CD4-positive, alpha-beta T cell treated with Interleukin-1 beta for 1 hour (primary cell): ENCODE data around the gene SRSF8.

Experiments
- DNase-seq, 2 donors: peaks; one replicate each; pipeline ENCODE4 v3.0.0-alpha.2; 2020 to 2022

Gene SRSF8

DNA sequence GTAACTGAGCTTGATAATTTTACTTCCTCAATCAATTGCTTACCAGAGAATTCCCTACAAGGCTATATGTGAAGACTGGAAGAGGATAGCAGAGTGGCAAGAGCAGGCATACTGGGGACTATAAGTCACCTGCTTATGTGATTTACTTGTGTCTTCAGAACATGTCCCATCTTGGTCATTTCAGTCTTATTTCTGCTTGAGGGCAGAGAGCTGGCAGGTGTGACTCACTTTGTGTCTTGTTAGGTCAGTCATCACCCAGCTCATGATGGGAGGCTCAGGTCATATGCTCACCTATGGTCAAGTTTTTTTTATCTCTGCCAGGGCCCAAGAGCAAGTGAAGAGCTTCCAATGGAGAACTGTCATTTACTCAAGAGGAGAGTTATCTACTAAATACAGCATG lies 6.2 kb downstream of the SRSF8 start:
- DNase-seq, result no peak

DNA sequence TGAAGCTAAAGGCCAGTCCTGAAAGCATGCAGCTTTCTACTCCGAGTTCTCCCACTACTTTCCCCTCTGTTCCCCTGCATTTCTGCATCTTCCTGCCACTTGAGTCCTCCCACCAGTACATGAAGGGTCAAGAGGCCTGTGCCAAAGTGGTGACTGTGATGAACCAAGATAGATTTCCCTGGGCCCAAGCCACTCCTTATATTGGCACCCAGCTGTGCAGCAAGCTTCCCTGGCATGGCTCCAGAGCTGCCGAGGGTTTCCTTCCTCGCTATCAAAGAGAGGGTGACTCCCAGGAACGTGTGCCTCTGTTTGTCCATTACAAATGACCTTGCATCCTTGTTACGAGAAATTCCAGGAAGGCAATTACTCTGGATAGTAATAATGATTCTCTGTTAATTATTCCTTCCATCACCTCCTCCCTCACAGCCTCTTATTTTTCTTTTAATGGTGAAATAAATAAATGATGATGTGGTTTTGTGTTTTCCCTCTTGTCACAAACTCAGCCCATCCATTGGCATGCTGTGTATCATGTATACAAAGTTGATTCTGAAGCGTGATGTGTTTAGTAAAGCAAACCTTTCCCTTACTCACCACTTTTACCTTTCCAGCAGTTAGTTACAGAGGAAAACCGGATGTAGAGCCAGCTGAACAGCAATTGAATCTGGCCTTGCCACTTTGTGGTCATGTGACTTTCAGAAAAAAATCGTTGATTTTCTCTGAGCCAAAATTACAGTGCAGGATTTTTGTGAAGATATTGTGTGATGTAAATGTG lies 8.3 kb downstream of the SRSF8 start:
- DNase-seq, result no peak

DNA sequence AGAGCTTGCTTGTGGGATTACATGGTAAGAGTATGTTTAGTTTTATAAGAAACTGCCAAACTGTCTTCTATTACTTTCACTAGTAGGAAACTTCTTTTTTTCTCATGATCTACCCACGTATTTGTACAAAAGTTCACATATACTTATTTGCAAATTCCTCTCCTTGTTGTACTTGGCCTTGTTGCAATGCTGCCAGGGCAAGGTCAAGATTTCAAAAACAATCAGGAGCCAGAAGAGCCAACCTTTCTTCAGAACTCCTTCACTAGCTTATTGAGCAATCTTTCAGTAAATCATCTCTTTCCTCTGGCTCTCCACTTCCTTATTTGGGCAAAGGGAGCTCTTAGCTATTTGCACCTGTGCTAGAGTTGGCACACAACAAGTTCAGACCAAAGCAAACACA lies 9.7 kb downstream of the SRSF8 start:
- no peak for DNase-seq

DNA sequence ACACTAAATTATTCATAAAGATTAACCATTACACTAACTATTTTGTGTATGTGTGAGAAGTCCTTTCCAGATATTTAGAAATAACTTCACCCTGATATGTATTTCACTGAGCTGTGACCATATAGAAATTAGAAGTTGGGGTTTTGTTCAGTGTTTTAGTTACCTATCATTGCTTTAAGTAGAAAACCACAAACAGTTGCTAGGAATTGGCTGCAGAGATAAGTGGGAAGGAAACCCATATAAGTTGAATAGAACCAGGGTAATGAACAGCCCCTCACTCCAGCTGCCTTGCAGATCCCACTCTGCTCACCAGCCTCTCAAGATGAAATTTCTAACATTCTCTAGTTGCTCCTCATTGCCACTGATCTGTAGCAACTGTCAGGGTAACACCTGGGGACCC lies 10.3 kb downstream of the SRSF8 start:
- DNase-seq, result no peak

DNA sequence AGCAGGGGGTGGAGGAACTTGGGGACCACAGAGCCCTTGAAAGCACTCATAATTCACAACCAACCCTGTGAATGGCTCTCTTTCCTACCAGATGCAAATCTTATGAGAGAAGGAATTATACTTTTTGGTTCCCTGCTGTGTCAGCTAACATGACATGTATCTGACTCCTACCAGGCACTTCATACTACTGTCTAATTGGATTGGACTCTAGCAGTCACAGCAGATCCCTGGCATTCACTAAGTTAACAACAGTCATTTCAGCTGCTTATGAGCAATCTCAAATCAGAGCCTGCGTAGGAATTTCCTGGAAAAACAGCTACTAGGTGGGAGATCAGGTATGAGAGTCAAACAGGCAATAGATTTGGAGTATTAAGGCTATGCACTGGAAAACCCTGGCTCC lies 11.8 kb downstream of the SRSF8 start:
- DNase-seq, result no peak

DNA sequence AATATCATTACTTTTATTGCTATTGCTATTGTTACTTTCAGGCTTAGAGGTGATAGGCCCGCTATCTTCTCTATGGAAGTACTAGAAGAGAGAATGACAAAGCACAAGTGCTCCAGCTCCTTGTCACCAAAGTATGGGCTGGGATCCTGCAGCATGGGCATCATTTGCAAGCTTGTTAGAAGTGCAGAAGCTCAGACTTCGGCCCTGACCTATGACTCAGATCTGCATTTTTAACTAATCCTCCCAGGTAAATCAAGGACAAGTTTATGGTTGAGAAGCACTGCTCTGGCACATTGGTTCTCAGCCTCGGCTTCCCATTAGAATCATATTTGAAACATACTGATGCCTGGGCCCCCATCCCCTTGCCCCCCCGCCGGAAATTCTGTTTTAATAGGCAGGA lies 14.3 kb downstream of the SRSF8 start:
- DNase-seq, result no peak

DNA sequence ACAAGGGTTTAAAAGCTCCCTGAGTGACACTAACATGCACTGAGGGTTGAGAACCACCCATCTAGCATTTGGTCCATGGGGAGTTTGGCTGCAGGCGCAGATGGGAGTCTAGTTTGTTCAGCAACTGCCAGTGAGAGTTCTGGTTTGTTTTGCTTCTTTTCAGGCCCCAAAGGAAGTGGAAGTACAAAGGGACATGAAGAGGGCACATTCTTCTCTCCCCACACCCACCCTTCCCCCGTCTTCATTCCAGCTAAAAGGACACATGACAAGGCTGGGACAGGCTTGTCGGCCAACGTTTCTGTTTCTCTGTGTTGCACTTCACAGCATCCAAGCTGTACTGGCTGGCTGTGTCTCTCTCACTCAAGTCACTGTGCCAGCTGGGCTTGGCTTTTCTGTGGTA lies 14.7 kb downstream of the SRSF8 start:
- DNase-seq, result no peak

DNA sequence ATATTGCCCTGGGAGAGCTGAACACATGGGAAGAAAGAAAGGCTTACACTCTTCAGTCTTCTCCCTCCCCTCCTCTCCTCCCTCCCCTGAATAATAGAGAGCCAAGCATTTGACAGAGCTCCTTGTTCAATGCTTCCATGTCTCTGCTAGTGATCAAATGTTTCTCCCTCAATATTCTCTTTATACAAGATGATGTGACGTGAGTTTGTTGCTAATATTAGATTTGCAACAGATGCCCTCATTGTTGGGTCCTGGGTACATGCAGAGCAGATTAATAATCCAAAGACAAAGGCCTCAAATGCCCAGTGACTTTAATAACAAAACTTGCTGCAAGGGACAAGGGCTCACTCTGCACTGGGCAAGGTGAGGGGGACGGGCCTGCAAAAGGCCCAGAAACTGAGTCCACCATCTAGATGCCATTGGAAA lies 15.9 kb downstream of the SRSF8 start:
- DNase-seq, result no peak

DNA sequence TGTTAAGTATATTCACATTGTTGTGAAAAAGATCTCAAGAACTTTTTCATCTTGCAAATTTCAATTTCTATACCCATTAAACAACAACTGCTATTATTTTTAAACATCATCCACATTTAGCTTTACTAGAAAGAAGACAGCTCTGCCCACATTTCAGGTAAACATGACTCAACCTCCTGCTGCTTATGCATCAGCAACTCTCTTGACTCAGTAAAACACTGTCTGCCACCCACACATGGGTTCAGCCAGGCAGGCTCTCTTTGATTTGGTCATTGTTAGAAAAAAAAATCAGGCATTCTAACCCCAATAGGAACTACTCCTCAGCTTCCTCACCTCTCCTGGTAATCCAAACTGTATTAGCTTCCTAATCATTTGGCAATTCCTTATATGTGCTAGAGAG lies 17.8 kb downstream of the SRSF8 start:
- DNase-seq, result no peak

DNA sequence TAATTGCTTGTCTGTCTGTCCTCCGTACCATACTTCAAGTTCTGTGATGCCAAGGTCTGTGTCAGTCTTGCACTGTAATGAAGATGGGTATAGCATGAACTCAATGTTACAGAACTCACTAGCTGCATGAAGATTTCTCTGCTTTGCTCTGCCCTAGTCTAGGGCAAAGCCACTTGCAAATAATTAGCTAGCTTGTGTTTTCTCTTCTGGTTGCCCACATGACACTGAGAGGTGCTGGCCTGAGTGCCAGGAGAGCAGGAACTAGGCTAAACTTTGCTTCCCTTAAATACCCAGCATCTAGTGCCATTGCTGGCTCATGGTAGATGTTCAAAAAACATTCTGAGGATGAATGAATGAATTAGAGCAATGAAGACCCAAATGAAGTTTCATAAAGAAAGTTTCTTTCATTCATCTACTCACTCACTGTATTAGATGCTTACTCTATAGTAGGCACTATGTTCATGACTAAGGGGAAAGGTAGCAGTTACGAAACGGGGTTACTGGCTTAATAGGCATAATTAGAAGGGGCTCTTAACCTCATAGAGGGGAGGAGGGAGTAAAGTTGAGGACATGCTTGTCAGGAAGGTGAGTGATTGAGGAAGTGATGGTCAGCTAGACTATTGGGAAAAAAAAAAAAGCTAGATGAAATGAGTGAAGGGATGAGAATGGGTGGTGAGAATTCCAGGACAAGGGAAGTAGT lies 18.5 kb downstream of the SRSF8 start:
- no peak for DNase-seq

DNA sequence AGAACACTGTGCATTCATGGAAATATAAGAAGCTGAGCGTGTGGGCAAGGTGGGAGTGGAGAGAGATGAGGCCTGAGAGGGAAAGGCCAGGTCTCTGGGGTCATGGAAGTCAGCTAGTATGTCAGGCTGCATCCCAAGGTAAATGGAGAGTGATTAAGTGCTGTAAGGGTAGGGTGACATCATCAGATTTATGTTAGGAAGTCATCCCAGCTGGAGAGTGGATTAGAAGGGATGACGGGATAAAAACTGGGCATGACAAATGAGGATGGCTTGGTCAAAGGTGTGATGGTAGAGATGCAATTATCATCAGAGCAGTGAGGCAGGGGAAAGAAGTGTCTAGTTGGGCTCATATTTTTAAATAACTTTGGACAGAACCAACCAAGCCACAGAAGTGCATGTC lies 19.4 kb downstream of the SRSF8 start:
- no peak for DNase-seq

DNA sequence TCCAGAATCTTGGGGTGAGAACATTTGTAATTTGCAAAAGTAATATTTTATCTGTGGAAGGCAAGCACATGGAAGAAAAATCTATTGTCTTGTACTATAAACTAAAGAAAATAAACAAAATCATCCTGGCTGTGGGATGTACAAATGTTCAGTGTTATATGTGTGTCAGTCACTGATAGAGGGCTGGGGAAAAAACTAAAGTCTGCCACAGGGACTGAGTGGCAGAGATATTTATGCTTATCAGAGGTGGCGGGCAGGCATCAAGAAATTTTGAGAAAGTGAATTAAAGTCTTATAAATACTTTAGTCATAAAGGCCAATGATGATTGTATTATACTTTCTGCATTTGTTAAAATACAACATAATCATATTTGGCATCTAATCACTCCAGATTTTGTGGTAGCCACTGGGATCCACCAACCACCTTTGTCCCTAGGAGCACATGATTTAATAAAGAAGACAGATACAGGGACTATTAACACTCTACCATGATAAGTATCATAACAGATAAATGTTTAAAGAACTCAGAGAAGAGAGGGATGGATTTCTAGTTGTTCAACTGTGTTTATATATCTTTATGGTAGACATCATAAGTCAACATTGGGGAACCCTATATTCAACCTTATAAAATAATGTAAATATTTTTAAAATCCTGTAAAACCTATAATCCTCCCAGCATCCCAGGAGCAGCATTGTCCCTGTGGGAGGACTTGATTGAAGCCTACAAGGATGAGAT lies 20.3 kb downstream of the SRSF8 start:
- no peak for DNase-seq

DNA sequence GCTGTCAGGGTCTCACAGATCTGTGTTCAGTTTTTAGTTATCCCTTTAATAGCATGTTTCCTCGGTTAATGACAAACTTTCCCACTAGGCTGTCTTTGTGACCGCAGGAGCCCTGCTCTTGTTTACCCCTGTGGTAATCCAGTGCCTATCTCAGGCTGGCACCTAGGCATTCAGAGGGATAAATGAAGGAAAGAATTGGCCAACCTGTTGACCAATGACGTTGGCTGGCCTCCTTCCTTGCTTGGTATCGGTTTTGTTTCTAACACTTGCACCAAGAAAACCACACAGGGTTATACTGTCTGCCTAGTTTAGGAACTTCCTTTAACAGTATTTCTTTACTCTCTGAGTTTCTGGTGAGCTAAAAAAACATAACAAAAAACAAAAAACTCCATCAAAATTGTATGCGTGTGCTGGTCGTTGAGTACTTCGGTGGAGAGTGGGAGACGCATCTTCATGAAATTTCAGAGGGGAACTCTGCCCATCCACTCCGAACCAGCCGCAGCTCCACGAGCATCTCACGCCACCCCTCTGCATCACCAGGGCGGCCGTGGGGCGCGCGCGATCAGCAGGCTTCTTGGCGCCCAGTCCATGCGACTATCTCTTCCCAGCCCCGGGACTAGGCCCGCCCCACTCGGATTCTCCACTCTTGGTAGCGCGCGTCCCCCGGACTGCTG lies 22.4 kb downstream of the SRSF8 start:
- peak; percentile 9 to 45 for DNase-seq

DNA sequence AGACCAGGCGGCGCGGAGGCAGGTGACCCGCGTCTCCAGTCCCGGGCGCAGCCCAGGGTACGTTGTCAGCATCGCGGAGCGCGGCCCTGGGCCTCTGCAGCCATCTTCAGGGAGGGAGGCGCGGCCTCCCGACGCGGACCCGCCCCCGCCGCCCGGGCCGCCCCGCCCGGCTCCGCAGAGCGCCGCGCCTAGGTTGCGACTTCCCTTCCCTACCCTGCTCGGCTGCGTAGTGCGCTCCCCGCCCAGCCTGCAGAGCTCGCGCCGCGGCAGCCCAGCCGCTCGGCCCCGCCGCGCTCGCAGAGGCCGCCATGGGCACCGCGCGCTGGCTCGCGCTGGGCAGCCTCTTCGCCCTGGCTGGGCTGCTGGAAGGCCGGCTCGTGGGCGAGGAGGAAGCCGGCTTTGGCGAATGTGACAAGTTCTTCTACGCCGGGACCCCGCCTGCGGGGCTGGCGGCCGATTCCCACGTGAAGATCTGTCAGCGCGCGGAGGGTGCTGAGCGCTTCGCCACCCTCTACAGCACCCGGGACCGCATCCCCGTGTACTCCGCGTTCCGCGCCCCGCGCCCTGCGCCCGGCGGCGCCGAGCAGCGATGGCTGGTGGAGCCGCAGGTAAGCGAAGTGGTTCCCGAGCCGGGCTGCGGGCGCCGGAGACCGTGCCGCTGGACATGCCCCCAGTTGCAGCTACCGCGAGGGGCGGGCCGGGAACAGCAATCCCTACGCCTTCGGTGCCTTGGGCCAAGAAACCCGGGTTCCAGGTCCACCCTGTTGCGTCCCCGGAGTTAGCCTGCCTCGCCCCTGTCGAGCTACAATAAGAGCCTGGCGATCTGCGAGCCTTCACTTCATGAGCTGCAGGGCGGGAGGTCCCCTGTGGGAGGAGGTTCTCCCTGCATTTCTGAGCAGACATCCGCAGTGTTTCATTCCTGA lies 23.2 kb downstream of the SRSF8 start, which contains the start of gene ENDOD1:
Gene ENDOD1, plus strand, starts transcription at position 227 of the 923 bp plus-strand sequence. Its CDS starts 82 bp downstream, at position 309.
- peak; percentile 86 to 87 for DNase-seq

DNA sequence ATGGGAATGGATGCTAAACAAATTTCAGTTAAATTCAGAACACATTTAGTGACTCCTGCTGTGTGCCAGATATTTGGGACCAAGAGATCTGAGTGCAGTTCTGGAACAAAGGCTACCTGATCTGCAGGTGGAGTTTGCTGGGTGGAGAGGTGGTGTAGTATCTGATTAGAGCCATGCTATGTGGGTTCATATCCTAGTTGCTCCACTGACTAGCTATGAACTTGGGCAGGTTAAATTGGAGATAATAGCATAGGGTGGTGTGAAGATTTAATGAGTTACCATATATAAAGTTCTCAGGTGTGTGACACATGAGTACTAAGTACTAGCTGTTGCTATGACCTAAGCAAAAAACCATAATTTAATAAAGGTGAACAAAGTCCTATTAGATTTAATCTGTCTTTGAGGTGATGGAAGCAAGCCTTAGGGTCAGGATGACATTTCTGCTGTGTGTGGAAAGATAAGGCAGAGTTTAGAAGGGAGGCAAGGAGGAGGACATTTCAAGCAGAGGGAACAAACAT lies 25.0 kb downstream of the SRSF8 start:
- no peak for DNase-seq

DNA sequence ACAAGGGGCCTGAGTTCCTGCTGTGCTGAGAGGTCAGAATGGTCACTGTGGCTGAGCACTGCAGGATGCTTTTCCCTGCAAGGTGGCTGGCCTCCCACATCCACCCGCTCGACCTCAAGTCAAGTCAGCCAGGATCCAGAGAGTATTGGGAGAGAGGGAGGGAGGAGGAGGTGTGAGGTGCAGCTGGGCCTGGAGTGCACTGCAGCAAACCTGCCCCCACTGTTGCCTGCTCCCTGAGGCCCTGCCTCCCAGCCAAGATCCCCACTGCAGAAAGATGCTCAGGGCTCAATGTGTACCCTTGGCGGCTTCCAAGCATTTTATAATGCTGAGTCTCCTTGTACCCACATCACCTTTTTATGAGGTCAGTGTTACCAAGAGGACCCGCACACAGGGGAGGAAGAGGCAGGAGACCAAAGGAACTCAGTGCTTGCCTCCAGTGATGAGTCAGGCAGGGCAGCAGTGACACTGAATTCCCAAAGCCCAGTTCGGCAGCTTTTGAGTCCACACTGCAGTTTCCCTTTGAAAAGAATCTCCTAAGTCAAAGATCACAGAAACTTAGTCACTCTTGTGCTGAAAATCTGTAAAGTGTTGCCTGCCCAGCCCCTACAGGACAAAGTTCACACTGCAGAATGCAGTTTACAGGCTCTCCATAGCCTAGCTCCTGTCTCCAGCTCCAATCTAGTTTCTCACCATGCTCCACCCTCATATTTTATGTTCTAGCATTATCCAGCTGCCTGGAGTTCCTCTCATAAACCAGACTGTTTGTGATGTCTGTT lies 26.0 kb downstream of the SRSF8 start:
- DNase-seq, result peak in 1 of 2 donors; percentile 24

DNA sequence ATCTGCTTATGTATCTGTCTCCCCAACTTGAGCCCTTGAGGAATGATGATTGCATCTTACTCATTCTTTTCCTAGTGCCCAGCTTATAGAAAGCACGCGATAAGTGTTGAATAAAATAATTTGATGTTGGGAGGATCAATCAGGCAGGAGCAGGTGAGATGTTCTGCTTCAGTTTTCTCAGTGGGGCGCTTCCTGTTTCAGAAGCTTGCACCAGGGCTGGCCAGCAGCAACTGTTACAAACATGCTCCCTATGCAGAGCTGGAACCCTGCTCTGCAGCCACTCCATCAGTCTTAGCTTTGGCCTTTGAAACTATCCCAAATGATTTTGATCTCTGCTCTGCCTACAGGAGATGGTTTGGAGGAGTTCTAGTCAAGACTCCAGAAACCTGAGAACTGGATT lies 26.8 kb downstream of the SRSF8 start:
- no peak for DNase-seq

DNA sequence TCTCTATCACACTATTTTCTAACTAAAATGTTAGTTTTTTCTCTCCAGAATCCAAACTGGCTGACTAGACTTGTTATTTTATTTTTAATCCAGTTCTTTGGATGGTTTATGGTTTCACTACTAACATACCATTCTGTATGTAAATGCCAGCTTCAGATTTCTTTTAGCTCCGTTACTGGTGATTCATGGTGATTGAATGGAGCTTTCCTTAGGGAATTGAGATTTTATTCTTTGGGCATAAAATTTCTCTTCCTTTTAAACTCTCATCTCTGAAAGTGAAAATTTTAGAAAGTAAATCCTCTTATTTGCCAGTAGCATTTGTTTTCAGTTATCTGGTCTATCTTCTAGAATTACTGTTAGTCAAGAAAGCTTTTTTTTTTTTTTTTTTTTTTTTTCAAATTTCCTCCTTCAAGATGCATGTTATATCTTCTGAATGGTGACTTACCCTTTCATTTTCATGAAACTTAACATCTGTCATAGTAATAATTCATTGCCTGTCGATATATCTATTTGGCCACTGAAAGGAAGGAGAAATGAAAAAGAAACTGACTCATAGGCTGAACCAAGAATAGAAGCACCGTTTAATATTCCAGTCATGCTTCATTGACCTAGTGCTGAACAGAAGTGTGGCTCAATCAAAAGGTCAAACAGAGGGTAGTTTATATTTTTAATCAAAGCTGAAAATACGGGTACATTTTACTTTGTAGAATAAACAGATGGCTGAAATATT lies 29.3 kb downstream of the SRSF8 start:
- DNase-seq, result no peak

DNA sequence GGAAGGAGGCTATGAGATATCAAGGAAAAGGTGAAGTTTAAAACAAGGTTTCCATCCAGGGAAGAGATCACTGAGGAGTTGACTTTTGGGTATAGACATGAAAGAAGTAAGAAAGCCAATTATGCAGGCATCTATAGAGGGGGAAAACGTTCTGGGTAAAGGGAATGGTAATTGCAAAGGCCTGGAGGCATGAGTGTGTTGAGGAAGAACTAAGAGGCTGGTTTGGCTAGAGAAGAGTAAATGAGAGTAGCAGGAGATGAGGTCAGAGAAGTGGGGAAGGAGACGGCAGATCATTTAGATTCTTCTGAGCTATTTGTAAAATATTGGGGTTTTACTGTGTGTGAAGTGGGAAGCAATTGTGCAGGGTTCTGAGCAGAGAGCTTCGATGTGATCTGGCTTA lies 30.5 kb downstream of the SRSF8 start:
- DNase-seq, result no peak

DNA sequence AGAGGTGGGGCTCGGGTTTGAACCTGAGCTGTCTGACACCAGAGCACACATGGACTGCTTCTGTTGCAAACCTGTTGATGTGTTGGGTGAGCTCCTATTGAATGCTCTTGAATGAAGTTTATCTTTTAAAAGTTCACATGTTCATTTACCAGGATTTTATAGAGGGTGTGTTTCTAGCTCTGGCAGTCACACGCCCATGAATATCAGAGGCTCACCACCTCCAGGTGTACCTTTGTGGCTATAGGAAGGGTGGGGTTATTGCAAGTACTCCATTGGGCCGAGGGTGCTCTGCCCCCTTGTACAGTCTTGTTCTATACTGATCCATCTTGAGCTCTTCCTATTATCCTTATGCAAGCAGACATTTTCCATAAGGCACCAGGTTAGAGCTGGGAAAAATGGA lies 32.1 kb downstream of the SRSF8 start:
- no peak for DNase-seq
